DMS 273 (cell line): Measurements from ENCODE around the gene ACTMAP.
"Not testable (repeated sequence)": the region's sequence is repeated elsewhere in the genome, so short reads cannot be mapped to it uniquely, and the experiment has no call there.

Experiments
- DNase-seq: peaks from one replicate; lab custom pipeline; 2025; ENCODE audit not compliant: unreplicated experiment; lab: John Stamatoyannopoulos, UW

Gene ACTMAP

DNA sequence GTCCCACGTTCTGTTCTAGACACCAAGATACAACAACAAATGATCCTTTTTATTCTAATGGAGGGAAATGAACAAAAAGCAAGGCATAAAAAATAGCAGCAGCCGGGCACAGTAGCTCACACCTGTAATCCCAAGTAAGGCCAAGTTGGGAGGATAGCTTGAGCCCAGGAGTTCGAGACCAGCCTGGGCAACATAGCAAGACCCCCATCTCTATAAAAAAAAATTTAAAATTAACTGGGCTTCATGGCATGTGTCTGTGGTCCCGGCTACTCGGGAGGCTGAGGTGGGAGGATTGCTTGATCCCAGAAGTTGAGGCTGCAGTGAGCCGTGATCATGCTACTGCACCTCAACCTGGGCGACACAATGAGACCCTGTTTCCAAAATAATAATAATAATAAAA is 26.1 kb upstream of the ACTMAP start:
- DNase-seq: no peak

DNA sequence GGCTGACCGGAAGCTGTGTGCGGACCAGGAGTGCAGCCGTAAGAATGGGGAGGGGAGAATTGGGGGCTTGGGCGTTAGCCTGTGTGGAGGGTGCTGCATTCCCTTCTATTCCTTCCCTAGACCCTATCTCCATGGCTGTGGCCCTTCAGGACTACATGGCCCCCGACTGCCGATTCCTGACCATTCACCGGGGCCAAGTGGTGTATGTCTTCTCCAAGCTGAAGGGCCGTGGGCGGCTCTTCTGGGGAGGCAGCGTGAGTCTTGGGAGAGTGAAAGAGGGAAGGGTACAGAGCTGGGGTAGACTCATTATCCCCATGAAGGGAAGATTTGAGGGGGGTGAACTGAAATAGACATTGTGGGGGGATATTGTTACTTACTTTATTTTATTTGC is 25.4 kb upstream of the ACTMAP start:
- no peak for DNase-seq

DNA sequence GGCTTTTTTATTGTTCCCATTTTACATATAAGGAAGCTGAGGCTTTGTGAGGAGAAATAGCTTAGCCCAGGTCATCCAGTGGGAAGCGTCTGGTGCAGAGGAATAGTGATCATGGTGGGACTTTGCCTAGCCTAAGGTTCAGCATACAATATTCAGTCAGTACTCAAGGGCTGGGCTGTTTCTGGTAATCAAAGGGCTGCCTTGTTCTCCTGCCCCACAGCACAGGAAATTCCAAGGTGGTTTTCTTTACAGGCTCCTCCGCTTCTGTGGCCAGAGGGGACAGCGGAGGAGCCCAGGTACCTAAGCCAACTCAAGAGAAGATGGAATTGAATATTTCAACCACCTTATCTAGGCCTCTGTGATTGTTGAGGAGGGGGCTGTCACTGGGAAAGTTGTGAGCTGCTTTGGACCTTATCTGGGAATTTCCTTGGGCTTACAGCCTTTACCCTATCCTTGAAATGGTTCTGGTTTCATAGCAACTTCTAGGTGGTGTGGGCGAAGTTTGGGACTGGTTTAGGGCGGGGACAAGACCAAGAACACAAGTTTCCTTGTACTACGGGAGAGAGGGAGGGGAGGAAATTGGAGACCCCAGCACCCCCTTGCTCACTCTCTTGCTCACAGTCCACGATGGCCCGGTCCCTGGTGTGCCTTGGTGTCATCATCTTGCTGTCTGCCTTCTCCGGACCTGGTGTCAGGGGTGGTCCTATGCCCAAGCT is 24.8 kb upstream of the ACTMAP start, which contains the start of gene MIA:
TSS of gene MIA (plus strand) at position 606 of the 716 bp plus-strand sequence. CDS start at position 628, 22 bp downstream.
- no peak for DNase-seq

DNA sequence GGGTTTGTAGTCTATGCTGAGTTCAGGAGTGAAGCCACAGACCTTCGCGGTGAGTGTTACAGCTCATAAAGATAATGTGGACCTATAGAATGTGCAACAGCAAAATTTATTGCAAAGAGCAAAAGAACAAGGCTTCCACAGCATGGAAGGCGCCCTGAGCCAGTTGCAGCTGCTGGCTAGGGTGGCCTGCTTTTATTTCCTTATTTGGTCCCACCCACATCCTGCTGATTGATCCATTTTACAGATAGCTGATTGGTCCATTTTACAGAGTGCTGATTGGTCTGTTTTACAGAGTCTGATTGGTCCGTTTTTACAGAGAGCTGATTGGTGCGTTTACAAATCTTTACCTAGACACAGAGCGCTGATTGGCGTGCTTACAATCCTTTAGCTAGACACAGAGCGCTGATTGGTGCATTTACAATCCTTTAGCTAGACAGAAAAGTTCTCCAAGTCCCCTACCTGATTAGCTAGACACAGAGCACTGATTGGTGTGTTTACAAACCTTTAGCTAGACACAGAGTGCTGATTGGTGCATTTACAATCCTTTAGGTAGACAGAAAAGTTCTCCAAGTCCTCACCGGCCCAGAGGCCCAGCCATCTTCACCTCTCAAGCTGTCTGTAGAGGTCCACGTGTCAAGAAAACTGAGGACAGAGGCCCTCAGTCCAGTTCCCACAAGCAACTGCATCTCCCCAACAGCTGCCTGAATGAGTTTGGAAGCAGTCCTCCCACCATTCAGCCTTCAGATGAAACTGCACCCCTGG is 21.0 kb upstream of the ACTMAP start:
- peak; percentile 30 for DNase-seq

DNA sequence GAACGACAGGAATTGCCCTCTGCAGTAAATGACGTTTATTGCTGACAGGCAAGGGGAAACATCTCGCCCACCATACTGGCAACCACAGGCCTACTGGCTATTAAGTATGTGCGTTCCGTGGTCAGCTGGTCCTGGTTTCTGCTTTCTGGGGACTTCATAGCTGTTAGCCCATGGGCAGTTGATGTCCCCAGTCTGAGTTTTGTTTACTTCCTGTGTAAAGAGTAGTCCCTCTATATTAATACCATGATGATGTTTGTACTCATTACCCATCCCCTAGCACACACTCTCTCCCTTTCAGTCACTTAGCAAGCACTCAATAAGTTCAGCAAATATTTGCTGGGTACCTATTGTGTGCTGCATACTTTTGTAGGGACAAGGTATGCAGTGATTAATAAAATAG is 18.6 kb upstream of the ACTMAP start:
- DNase-seq: no peak

DNA sequence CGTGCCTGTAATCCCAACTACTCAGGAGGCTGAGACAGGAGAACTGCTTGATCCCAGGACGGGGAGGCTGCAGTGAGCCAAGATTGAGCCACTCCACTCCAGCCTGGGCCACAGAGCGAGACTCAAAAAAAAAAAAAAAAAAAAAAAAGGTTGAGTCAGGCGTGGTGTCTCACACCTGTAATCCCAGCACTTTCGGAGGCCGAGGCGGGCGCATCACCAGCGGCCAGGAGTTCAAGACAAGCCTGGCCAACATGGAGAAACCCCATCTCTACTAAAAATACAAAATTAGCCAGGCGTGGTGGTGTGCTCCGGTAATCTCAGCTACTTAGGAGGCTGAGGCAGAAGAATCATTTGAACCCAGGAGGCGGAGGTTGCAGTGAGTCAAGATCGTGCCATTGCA is 16.1 kb upstream of the ACTMAP start:
- not testable (repeated sequence) for DNase-seq

DNA sequence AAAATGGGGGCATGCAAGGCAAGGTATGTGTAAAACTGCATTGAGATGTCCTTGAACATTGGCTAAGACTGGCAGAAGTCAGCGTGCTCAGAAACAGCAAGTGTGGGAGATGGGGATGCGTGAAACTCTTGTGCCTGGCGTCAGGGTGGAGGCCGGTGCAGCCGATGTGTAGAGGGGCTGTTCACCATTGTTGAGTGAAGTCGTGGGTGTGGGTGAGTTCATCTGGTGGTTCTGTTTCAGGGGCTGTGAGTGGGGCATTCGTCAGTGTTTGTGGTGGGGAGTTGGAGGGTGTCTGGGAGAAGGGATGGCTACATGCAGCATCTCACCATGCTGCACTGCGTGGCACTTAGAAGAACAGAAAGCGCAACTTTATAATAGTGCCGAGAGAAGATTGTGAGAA is 13.7 kb upstream of the ACTMAP start:
- DNase-seq: no peak

DNA sequence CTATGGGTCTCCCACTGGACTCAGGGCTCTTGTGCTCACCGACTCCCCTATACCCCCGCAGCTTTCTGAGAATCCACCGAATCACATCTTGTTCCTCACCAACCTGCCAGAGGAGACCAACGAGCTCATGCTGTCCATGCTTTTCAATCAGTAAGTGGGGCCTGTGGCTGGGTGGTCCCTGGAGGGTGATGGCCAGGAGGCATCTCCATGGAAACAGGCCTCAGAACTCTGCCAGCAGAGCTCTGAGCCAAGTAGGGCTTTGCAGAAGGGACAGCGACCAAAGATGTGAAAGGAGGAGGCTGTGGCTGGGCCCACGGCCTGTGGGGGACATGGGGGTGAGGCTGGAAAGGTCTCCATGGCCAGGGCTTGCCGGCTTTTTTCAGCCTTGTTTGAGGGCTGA is 13.2 kb upstream of the ACTMAP start:
- DNase-seq: no peak

DNA sequence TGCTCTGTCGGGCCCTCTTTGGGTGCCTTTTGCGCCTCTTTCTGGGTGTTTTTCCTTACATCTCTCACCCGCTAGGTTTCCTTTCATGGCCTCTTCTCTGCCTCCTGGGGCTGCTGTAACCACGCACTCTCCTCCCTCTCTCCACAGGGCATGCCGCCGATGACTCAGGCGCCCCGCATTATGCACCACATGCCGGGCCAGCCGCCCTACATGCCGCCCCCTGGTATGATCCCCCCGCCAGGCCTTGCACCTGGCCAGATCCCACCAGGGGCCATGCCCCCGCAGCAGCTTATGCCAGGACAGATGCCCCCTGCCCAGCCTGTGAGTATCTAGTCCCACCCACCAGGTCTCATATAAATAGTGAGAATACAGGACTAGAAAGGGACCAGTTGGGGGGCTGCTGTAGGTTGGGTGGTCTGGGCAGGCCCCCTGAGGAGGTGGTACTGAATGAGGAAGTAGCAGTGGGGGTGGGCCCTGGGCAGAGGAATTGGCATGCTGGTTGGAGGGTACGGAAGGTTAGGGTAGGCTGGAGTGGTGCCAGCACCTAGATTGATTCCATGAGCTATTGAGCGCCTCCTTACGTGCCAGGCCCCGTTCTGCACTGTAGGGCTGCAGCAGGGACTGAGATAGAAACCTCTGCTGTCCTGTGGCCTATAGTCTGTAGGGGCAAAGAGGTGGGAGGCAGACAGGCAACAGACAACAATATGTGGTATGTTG is 12.6 kb upstream of the ACTMAP start:
- DNase-seq: no peak

DNA sequence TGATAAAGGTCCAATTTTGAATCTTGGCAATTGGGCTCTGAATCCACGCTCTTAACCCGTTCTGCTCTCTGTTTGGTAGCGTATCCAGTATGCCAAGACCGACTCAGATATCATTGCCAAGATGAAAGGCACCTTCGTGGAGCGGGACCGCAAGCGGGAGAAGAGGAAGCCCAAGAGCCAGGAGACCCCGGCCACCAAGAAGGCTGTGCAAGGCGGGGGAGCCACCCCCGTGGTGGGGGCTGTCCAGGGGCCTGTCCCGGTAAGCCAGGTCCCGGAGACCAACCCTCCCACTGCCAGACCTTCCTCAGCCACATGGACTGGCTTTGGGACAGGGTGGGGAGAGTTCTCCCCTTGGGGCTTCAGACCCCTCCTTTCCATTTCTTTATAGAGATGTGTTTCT is 9.1 kb upstream of the ACTMAP start:
- DNase-seq: no peak

DNA sequence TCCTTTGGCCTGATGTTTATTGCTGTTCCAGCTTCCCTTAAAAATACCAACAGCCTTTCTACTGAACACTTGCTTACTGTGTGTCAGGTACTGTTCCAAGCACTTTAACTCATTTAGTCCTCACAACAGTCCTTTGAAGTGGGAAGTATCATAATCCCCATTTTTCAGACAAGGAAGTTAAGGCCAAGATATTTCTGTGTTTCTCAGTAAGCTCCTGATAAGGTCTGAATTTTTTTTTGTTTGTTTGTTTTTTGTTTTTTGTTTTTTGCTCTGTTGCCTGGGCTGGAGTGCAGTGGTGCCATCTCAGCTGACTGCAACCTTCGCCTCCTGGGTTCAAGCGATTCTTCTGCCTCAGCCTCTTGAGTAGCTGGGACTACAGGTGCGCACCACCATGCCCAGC is 8.2 kb upstream of the ACTMAP start:
- no peak for DNase-seq

DNA sequence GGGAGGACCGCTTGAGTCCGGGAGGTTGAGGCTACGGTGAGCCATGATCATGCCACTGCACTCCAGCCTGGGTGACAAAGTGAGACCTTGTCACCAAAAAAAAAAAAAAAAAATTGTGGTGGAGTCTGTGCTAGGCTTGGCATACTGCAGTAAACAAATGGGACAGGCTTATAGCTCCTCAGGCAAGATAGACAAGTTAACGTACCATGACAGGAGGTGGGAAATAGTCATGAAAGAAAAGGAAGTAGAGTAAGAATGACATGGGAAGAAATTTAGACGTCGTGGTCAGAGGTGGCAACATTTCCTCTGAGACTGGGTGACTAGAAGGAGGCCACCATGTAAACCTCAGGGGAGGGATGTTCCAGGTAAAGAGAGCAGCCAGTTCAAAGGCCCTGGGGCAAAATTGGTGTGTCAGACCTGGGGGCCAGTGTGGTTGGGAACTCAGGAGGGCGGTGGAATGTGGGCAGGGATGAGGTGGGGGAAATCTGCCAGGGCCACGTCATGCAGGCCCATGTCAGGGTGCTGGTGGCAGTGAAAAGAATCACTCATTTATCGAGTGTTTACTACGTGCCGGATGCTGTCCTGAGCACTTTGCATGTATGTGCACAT is 6.3 kb upstream of the ACTMAP start:
- DNase-seq: no peak

DNA sequence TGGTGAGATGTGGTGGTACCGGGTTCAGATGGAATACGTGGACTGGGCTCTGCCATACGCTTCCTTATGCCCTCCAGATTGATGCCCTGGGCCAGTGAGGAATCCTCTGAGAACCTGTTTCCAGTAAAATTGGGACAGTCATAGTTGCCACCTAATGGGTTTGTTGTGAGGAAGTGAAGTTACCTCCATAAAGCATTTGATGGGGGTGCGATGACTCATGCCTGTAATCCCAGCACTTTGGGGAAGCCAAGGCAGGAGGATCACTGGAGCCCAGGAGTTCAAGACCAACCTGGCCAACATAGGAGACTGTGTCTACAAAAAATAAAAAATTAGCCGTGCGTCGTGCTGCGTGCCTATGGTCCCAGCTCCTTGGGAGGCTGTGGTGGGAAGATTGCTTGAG is 5.5 kb upstream of the ACTMAP start:
- no peak for DNase-seq

DNA sequence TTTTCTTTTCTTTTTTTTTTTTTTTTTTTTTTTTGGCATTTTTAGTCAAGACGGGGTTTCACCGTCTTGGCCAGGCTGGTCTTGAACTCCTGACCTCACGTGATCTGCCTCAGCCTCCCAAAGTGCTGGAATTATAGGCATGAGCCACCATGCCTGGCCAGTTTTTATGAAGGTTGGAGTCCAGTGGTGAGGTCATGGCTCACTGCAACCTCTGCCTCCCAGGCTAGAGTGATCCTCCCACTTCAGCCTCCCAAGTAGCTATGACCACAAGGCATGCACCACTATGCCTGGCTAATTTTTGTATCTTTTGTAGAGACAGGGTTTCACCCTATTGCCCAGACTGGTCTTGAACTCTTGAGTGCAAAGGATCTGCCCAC is 5.0 kb upstream of the ACTMAP start:
- no peak for DNase-seq

DNA sequence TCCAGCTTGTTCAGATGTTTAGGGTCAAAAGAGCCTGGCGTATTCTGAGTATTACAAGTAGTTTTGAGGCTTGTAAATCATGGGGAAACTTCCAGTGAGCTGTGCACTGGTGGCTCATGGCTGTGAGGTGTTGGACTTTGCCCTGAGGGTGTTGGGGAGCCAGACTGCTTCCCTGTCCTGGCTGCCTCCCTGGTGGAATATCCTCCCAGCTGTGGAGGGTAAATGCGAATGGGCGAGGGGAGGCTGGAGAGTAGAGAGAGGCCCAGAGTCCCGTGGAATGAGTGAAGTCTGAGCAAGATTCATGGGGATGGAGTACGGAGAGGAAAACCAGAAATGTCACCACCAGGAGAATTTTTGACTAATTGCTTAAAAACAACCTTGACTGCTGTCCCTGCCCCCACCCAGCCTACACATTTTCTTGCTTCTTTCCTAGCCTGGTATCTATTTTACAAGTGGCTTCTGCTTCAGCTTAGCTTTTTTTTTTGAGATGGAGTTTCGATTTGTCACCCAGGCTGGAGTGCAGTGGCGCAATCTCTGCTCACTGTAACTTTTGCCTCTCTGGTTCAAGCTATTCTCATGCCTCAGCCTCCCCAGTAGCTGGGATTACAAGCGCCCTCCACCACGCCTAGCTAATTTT is 4.5 kb upstream of the ACTMAP start:
- DNase-seq: no peak

DNA sequence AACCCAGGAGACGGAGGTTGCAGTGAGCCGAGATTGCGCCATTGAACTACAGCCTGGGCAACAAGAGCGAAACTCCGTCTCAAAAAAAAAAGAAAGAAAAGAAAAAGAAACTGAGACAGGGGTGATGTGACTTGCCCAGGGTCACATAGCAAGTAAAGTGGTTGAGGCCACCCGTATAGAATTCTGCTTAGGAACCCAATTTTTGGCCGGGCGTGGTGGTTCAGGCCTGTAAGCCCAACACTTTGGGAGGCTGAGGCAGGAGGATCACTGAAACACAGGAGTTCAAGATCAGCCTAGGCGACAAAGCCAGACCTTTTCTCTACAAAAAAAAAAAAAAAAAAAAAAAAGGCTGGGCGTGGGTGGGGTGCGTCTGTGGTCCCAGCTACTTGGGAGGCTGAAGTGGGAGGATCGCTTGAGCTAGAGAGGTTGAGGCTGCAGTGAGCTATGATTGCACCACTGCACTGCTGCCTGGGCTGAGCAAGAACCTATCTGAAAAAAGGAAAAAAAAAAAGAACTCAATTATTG is 2.0 kb upstream of the ACTMAP start:
- DNase-seq: no peak

DNA sequence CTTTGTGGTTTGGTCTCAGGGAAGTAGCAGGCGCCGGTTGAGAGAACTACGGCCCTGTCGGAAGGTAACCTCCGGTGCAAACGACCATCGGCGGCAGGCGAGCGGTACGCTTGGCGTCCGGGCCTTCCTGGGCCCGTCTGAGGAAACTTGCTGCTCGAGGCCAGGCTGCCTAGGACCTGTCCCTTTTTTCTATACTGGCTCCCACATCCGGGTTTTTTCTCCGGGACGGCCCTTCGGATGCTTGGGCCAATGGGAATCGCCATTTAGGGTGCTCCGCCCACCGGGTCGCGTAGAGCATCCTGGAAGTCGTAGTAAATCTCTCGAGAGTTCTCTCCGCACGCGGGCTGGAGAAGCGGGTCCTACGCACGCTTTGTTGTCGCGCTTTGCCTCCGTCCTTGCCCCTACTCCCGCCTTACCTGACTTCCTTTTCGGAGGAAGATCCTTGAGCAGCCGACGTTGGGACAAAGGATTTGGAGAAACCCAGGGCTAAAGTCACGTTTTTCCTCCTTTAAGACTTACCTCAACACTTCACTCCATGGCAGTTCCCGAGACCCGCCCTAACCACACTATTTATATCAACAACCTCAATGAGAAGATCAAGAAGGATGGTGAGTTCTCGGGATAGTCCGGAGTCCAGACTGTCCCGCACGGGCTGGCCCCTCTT is 729 bp upstream of the ACTMAP start, which contains the start of gene SNRPA:
TSS of gene SNRPA (plus strand) at position 330 of the 664 bp plus-strand sequence. CDS start at position 536, 206 bp downstream.
- DNase-seq: peak; percentile 99

DNA sequence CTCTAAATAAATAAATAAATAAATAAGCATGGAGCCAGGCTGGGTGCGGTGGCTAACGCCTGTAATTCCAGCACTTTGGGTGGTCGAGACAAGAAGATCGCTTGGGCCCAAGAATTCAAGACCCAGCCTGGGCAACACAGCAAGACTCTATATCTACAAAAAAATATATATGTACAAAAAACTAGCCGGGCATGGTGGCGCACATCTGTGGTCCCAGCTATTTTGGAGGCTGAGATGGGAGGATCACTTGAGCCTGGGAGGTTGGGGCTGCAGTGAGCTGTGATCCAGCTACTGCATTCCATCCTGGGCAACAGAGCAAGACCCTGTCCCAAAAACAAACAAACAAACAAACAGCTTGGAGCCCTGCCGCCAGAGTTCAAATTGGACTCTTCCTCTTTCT is 2.7 kb downstream of the ACTMAP start:
- DNase-seq: no peak

DNA sequence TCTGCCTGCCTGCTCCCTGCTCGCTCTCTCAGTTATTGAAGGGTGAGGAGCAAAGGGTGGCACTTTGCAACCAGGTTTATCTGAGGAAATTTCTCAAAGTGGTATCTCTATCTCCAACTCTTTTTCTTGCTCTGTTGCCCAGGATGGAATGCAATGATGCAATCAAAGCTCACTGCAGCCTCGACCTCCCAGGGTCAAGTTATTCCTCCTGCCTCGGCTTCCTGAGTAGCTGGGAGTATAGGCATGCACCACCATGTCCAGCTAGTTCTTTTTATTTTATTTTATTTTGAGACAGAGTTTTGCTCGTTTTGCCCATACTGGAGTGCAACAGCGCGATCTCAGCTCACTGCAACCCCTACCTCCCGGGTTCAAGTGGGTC is 4.9 kb downstream of the ACTMAP start:
- no peak for DNase-seq
